ENCODE measurements around the gene GOLIM4.

GOLIM4 gene

GRCh38 chr3:168096210-168096652, 507 bp upstream of the GOLIM4 start:
- peak; percentile 94 for DNase-seq

DNA sequence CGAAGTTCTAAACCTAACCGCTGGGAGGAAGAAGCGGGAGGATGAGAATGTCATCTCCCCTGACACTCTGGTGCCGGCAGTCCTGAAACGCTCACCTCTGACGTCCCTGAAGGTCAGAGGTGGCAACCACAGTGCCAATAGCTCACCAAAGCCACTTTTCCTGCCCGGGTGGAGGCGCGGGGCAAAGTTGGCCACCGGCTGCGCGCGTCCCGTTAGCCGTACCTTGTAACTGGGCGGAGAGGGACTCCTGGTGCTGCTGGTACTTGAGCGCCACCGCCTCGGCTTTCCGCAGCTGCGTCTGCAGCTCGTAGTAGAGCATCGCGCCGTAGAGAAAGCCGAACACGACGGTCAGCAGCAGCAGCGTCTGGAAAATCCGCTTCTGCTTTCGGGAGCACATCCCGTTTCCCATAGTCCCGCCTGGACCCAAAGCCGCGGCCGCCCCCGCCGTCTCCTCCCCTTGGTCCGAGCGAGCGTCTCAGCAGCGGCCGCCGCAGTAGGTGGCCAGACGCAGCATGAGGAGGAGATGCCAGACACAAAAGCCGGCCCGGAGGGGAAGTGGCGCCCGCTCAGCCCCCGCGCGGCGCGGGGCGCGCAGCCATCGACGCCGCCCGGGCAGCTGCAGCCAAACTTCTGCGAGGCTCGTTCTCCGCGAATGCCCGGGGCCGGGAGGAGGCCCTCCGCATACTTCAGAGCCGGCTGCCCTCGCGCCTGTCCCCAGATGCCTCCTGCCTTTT, 680 bp downstream of the GOLIM4 start:
- peak; percentile 67 for DNase-seq

DNA sequence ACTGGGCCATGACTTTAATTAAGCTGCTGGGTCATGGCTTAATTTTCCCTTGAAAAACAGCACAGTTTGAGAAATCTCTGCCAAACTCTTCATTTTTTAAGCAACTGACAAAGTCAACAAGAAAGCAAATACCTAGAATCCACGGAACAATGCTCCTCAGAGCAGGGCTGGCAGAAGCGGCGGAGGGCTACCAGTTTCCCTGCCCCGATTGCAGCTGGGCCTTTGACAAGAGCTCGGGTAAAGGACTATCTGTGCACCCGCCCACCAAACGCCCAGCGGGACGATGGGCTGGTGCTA, 1.2 kb downstream of the GOLIM4 start:
- no peak for DNase-seq

- DNase-seq, result no peak
Observed at GRCh38 chr3:168093790-168094189, 1.9 kb downstream of the GOLIM4 start.

DNA sequence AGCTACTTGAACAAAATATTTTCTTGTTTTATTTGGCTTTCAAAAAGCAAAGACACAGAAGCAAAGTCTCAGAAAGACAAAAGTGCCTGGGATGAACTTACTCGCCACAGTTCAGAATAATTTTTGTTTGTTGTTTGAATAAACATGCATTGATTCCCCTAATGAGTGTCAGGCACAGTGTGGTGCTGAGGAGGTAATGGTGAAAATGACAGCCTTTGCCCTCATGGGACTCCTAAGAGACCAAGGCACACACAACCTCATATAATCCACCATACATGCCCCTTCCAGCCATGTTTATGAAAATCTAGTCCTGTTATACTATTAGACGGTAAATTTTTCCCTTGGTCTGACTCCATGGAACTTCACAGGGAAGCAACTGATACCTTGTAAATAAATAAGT, 2.5 kb downstream of the GOLIM4 start:
- no peak for DNase-seq

GRCh38 chr3:168091941-168092340, 3.8 kb downstream of the GOLIM4 start:
- peak; percentile 29 for DNase-seq

GRCh38 chr3:168091302-168091858, 4.3 kb downstream of the GOLIM4 start:
- DNase-seq, result no peak

DNA sequence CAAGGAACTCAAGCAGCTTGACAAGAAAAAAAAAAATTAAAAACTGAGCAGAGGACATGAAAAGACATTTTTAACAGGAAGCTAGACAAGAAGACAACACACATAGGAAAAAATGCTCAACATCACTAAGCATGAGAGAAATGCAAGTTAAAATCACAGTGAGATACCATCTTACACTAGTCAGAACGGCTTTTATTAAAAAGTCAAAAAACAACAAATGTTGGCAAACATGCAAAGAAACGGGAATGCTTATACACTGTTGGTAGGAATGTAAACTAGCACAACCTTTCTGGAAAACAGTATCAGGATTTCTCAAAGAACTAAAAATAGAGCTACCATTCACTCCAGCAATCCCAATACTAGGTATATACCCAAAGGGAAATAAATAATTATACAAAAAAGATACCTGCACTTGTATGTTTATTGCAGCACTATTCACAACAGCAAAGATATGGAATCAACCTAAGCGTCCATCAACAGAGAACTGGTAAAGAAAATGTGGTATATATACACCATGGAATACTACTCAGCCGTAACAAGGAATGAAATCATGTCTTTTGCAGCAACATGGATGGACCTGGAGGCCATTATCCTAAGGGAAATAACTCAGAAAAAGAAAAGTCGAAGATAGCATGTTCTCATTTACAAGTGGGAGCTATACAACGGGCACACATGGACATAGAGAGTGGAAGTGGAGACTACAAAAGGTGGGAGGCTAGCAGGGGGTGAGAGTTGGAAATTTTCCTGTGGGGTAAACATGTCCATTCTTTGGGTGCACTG, 5.2 kb downstream of the GOLIM4 start:
- DNase-seq, result no peak

DNA sequence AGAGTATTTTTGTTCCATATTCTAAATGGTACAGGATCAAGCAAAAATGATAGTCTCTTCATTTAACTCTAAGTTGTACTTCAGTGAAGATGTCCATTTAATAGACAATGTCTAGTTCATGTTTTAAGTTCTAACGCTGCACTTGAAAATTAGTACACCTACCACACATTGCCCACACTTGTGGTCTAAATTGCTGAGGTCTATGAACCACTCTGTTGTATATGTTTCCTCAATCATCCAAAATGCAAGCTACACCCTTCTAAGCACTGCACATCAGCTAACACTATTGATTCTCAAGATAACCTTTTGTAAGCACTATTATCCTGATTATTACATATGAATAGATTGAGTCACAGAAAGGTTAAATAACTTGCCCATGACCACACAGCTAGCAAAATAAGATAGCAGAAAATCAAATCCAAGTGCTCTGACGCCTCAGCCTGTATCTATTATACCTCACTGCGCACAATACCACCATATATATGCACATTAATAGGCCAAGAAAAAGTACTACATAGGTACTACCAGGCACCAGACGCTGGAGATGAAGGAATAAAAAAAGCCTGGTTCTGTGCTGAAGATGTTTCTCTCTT, 6.4 kb downstream of the GOLIM4 start:
- no peak for DNase-seq

GRCh38 chr3:168088106-168088720, 7.5 kb downstream of the GOLIM4 start:
- DNase-seq, result no peak

- no peak for DNase-seq
Observed at GRCh38 chr3:168087539-168087938, 8.2 kb downstream of the GOLIM4 start.

DNA sequence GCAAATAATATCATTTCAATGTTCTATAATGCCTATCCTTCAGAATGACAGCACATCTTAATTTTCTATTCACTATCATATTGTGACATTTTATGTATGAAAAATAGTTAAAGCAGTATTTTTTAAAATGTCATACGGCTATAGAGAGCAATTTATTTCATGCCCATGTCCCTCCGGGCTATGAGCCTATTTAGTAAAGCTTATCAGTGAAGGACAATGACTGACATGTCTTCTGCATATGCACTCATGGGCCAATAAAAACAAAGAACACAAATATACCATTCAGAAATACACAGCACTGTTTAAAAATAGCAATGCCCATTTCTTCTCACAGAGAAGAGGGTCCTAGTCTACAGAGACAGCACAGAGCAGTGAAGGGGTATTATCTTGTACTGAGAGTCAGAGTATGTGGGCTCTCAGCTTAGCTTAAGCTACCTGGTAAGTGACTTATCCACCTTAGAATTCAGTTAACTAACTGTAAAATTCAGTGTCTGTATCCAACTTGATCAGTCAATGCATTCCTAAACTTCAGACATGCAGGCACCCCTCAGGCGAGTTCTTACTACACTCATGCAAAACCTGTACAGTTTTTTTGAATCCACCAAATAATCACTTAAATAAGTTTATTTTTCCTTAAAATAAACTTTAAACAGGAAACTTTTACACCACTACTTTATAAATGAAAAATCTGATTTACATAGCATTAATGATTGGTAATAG, 9.0 kb downstream of the GOLIM4 start:
- no peak for DNase-seq

- no peak for DNase-seq
Observed at GRCh38 chr3:168085491-168086119, 10.1 kb downstream of the GOLIM4 start.

DNA sequence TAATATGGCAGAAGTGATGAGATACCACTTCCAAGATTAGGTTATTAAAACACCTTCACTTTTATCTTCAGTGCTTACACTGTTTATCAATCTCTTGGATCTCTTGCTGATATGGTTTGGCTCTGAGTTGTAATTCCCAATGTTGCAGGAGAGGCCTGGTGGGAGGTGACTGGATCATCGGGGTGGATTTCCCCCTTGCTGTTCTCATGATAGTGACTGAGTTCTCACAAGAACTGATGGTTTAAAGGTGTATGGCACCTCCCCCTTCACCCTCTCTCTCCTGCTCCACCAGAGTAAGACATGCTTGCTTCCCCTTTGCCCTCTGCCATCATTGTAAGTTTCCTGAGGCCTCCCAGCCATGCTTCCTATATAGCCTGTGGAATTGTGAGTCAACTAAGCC, 11.8 kb downstream of the GOLIM4 start:
- no peak for DNase-seq

GRCh38 chr3:168081856-168082255, 13.9 kb downstream of the GOLIM4 start:
- no peak for DNase-seq

GRCh38 chr3:168081171-168081771, 14.5 kb downstream of the GOLIM4 start:
- no peak for DNase-seq

DNA sequence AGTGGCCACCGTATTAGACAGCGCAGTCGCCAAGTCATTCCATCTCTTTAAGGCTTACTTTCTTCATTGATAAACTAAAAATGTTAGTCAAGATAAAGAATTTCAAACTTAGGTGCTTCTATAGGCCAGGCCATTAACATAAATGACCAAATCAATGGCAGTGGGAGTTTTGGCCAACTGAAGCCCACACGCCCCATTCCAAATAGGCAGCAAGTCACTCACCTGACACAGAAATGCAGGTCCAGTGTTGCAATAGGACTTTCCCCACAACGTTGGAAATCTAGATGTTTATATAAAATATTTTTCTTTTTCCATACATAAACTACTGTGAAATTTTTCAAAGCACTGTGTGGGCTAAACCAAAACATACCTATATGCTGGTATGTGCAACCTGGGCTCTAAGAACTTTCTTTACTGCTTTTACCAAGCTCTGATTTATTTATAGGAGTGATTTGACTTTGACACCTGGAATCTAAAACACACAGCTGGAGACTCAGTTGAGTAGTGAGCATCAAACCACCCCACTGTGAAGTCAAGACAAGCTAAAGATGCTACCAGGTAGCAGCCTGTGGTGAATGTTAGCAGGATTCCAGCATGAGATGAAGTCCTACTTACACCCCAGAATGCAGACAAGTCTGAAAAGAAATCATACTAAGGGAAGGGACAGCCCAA, 15.1 kb downstream of the GOLIM4 start:
- no peak for DNase-seq

GRCh38 chr3:168080022-168080421, 15.7 kb downstream of the GOLIM4 start:
- DNase-seq, result no peak

GRCh38 chr3:168077091-168077490, 18.6 kb downstream of the GOLIM4 start:
- no peak for DNase-seq

GRCh38 chr3:168073842-168074605, 21.7 kb downstream of the GOLIM4 start:
- DNase-seq, result no peak

GRCh38 chr3:168072323-168072650, 23.4 kb downstream of the GOLIM4 start:
- DNase-seq, result no peak

All from NCI-H1105 treated with DMSO at 0.1 percent for 48 hours (cell line).